GM18873 (cell line): ENCODE measurements around the gene FZR1.

Source experiments
- ATAC-seq: cut with Tn5 transposase; IDR thresholded peaks from one replicate; pipeline ENCODE4 v1.9.1; 2021; ENCODE audit warnings: mild to moderate bottlenecking, moderate library complexity, moderate number of reproducible peaks; ENCODE audit not compliant: unreplicated experiment, low FRiP score

The FZR1 gene

DNA sequence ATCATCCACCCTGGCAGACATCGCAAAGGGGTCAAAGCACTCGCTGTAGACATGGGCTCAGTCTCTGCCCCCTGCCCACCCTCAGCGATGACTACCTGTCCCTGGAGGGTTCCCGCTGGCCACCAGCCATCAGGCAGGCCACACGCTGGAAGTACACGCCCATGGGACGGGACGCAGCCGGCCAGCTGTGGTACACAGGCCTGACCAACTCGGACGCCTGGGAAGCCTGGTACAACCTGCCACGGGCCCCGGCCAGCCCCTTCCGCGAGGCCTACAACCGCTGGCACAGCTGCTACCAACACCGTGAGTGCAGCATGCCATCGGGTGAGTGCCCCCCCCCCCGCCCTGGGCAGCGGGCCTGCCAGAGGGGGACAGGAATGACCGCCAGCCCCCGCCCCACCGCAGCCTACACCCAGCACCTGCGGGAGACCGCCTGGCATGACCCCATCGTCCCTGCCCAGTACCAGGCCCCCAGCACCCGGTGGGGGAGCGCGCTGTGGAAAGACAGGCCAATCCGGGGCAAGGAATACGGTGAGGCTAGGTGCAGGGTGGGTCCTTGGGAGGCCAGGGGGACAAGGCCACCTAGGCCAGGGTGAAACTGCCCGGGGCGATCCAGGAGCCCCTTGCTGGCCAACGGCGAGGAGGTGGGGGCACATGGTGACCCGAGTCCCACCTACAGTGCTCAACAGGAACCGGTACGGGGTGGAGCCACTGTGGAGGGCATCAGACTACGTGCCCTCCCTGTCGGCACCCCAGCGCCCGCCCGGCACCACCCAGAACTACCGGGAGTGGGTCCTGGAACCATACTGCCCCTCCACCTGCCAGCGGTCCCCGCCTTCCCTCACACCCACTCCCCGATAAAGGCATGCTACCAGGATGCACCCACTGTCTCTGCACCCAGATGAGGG lies 37.3 kb downstream of the FZR1 start:
- ATAC-seq = no peak

DNA sequence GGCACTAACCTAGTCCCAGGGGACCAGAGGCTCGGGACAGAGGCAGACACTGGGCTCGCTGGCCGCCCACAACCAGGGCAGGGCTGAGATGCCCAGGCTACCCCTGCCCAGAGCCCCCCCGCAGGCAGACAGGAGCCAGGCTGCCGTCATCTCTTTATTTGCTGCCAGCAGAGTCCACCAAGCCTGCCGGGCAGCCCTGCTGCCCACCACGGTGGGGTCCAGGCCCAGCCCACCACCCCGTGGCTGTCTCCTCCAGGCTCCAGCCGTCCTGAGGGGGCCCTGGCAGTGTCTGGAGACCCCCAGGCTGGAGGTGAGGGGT lies 37.9 kb downstream of the FZR1 start:
- no peak for ATAC-seq

- ATAC-seq = no peak
Observed at GRCh38 chr19:3544742-3545668, 38.9 kb downstream of the FZR1 start.

- no peak for ATAC-seq
Observed at GRCh38 chr19:3545669-3546034, 39.5 kb downstream of the FZR1 start.

- ATAC-seq = no peak
Observed at GRCh38 chr19:3546119-3546518, 40.0 kb downstream of the FZR1 start.

- ATAC-seq = no peak
Observed at GRCh38 chr19:3547301-3547731, 41.2 kb downstream of the FZR1 start.

DNA sequence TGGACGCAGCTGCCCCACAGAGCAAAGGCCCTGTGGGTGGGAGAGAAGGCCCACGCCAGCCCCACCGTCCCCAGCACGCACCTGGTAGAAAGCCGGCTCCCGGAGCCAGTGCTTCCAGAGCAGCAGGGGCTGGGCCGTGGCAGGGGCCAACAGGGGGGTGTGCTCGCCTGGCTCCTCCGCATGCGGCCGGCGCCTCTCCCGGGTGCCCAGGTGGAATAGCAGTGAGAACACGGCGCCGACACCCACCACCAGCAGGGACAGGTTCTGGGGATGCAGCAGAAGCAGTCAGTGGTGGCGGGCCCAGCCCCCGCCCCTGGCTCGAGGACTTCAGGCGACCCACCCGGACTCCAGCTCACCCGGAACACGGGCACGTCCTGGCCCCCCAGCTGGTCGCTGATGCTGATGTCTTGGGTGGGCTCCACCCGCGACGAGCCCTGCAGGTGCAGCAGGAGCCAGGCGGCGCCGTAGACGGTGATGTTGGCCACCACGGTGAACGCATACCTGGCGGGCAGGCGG lies 41.7 kb downstream of the FZR1 start:
- no peak for ATAC-seq

DNA sequence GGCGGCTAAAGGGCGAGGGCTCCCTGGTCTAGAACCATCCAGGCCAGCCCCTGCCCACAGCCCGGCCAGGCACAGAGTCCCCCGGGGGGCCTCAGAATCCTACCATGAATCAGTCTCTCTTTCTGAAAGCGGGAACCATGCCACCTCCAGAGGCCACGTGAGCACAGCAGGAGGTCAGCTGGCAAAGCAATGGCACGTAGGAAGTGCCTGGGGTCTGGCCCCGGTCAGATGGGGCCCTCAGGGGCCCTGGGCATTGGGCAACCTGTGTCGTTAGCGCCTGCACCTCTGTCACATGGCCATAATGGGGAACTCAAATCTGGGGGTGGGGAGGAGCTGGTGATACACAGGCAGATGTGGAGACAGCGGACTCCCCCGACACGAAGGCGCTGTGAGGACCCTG lies 42.5 kb downstream of the FZR1 start:
- ATAC-seq = no peak

GRCh38 chr19:3549816-3550215 lies 43.7 kb downstream of the FZR1 start:
- ATAC-seq = no peak

GRCh38 chr19:3550947-3551791 lies 45.1 kb downstream of the FZR1 start:
- ATAC-seq = no peak

DNA sequence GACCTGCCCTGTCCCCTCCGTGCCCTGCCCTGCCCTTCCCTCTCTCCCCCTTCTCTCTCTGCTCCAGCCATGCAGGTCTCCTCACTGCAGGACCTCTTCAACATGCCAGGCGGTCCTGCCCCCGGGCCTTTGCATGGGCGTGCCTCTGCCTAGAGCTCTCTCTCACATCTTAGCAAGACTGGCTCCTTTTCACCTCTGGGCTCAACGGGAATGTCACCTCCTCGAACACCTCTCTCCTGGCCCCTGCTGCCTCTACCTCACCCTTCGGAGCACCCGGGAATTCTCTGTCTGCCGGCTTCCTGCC lies 45.6 kb downstream of the FZR1 start:
- no peak for ATAC-seq

GRCh38 chr19:3554254-3555083 lies 48.4 kb downstream of the FZR1 start:
- no peak for ATAC-seq

DNA sequence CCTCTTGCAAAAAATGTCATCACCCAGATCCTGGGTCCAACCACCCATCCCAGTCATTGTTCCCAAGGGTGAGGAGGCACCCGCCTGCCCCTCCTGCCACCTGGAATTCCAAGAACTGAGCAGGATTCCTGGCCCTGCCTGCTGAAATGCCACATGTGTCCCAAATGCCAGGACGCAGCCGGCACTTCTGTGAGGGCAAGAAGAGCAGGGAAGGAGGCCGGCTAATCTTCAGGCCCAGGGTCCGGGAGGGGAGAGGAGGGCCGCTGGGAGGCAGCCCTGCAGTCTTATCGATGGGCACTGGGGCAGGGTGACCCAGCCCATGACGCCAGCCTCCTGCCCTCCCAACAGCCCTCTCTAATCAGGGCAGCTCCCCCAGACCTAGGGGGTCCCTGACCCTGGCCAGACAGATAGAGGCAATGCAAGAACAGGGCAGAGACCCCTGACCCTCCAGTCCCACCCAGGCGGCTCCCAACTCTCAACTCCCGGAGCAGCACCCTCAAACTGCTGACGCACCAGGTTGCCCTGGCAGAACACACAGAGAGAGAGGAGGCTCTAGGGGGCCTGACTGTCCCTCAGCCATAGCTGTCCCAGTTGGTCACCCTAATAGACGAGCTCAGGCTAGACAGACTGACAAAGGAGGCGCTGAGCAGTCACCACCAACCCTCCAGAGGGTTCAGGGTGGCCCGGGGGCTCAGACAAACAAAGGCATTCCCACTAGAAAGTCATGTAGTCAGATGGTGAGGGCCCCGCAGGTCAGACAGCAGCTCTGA lies 49.7 kb downstream of the FZR1 start:
- ATAC-seq = no peak

DNA sequence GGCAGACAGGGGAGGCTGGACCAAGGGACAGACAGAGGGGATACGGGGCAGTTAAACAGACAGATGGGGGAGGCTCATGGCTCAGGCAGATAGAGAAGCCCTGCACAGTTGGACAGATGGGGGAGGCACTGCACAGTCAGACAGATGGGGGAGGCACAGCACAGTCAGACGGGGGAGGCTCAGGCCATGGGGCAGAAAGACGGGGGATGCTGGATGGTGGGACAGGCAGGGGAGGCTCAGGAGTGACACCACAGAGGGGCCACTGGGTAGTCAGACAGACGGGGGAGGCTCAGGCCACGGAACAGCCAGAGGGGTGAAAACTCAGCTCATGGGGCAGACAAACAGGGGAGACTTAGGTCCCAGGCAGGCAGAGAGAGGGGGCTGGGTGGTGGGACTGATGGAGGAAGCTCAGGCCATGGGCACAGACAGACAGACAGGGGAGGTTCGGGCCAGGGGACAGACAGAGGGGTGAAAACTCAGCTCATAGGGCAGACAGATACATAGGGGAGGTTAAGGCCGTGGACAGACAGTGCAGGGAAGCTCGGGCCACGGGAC lies 50.4 kb downstream of the FZR1 start:
- no peak for ATAC-seq

DNA sequence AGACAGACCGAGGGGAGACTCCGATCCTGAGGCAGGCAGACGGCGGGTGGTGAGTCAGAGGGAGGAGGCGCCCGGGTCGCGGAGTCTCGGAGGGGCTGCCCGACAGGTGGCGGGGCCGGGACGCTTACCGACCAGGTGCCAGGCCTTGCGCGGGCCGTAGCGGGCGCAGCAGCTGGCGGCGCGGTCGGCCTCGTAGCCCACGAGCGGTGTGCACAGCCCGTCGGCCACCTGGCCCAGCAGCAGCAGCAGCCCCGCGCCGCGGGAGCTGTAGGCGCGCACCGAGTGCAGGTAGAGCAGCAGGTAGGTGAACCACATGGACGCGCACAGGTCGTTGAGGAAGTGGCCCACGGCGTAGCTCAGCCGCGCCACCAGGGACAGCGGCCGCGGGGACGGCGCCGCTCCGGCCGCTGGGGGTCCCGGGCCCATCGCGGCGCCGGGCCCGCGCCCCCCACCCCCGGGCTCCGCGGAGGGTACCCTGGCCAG lies 50.9 kb downstream of the FZR1 start:
- peak; percentile 12 for ATAC-seq

DNA sequence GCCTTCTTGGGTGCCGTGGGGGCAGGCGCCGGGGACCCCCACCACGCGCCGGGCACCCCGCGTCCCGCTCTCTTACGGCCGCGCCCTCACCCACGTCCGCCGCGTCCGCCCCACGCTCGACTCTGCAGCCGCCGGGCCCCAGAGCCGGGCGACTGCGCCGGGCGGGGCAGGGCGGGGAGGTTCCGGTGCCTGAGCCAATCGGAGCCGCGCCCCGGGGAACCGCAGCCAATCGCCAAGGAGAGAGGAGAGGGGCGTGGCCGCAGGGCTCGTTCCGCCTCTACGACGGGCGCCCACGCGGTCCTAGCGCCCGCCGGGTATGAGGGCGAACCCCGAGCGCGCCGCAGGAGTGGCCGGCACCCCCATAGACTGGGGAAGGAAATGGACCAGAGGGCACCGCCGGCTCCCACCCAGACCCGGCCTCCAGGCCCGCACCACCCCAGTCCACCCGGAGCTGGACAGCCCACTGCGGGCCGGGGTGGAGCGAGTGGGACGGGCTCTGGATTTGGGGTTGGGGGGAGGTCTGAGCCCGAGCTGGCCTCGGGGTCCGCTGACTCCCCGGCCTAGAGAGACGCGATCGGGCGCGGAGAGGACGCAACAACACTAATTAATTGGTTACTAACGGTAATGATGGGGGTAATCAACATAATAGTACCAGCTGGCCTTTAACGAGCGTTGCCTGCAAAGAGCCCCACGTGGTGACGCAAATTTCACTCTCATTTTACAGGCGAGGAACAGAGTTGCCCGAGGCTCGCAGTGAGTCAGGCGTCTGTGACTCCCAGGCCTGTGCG lies 51.5 kb downstream of the FZR1 start, which contains the start of gene MFSD12:
Gene MFSD12 (minus strand): TSS at position 126 of the 788 bp plus-strand sequence. CDS start 183 bp downstream, outside the sequence.
- peak; percentile 76 for ATAC-seq

GRCh38 chr19:3563709-3564524 lies 57.8 kb downstream of the FZR1 start:
- ATAC-seq = no peak
